Measurements from ENCODE around the gene LAMC2. TPM values are rescaled to one million over a fixed set of nuclear protein-coding genes. Genes with fewer than 3 reads are reported as not detected.
A peak's percentile ranks its signal among the peaks of the same experiment; 100 is the strongest.

LAMC2 gene
- total and polyA plus RNA-seq, 9 of the 15 experiments (the other 6 are each of a cell fraction or from before 2014, with no cell fraction given), result 0.02 to 0.03 TPM; not detected in 7

DNA sequence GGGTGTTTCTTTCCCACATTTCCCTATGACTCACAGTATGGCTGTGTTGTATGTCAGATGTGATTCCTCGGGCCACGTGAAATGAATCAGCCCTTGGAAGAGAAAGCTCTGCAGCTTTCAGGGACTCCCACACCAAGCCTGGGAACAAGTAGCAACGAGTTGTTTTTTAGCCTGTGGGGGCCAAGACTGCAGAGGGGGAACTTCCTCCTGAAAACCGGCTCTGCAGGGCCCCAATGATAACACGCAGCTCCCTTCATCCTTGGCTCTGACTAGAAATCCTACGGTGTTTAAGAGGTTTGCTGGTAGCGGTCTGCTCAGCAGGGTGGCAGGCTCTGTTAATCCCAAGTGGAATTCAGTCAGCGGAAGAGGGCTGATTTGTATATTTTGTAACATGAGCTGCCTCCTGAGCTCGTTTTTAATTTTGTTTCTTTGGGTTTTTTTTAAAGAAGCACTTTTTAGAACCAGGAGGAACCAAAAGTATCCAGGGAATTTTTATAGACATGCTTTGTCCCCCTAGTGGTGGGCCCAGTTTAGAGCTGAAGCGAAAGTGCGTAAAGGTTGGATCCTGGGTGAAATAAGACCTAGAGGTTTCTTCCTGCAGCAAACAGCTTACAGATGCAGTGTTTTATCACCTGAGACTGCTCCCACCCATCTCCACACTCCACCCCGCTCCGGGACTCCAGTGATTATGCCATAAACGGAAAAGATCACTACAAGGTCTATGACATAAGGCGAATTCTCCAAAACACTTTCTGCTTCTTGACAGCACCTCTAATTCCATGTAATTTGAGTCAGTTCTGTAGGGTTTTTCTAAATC lies 48.8 kb downstream of the LAMC2 start:
- Histone ChIP-seq H3K9ac (ENCODE audit: insufficient read depth in 1 of 2, low read depth in 2 of 2, low read length in 2 of 2) (no peak overlapping the region), H3K9me3 (replicated peaks; ENCODE audit: control insufficient read depth, insufficient read depth, low read depth, low read length) (no peaks in the 10 kb centered on the region), H3K27ac (ENCODE audit: extremely low read depth, low read depth, low read length) (no peak overlapping the region), H3K4me2 (ENCODE audit: insufficient read depth, low read length) (peak overlapping the region; percentile 6; the same call in 1 of the 2 replicates), H3K4me3 (no peak overlapping the region), H2AFZ (ENCODE audit: low read depth, low read length) (peak overlapping the region; percentile 58), H3K36me3 (ENCODE audit: control insufficient read depth, insufficient read depth, low read length) (no peaks in the 10 kb centered on the region), H3K9me1 (ENCODE audit: control insufficient read depth, insufficient read depth, low read length) (no peaks in the 10 kb centered on the region), H3K4me1 (replicated peaks in 1 of 2; ENCODE audit: control insufficient read depth in 2 of 2, insufficient read depth in 2 of 2, low read length in 2 of 2) (no peaks in the 10 kb centered on the region), H3K79me2 (ENCODE audit: control insufficient read depth, insufficient read depth, low read length) (no peaks in the 10 kb centered on the region), H3K27me3 (ENCODE audit: control insufficient read depth in 2 of 2, insufficient read depth in 2 of 2, low read length in 2 of 2) (peaks cover 0 to 18% of the 10 kb centered on the region in 2 experiments; a peak in 4 of 5 replicates), H4K20me1 (replicated peaks; ENCODE audit: control insufficient read depth, insufficient read depth, low read length) (no peaks in the 10 kb centered on the region)
- in situ Hi-C loops (cut with MboI) (loop anchor here (25.0 kb wide), 1 partner anchor 273 kb away; the partner anchor contains the start of gene SHCBP1L), intact Hi-C loops (cut with micrococcal nuclease) (no loop called here)
- DNase-seq (ENCODE audit: extremely low read depth in 1 of 4, low spot score in 3 of 4) (peak in 3 of 4 experiments; percentile 21 to 34 (median 31)), ATAC-seq (peak; percentile 59; the same call in 1 of the 3 replicates), FAIRE-seq (no peak)
- WGBS (ENCODE audit: insufficient coverage, low coverage, missing lambda C conversion rate), result 17% methylated on average over 15 of the region's 15 CpGs
- no peak for TF ChIP-seq UBTF (IDR thresholded peaks at IDR 0.05; ENCODE audit: borderline replicate concordance in 1 of 2, low read depth in 2 of 2, low read length in 2 of 2)
- peak; percentile 81 for TF ChIP-seq ZNF766 (CRISPR knock-in tag; conservative IDR thresholded peaks at IDR 0.05)
- 0 out of 2 replicates have a peak, but pooled peaks have one; percentile 19 for TF ChIP-seq FOSL1 (tag; conservative IDR thresholded peaks at IDR 0.05)
- no peak for TF ChIP-seq ZNF3 (CRISPR knock-in tag; IDR thresholded peaks at IDR 0.05)
- TF ChIP-seq CTCF (IDR thresholded peaks at IDR 0.05 in 2 of 3, conservative IDR thresholded peaks at IDR 0.05 in 1 of 3; ENCODE audit: insufficient read depth in 2 of 3, low read depth in 1 of 3, low read length in 3 of 3), result peak; percentile 47 to 58 (median 50)
- POLR2A ChIA-PET, result interaction anchor here (0.9 kb wide), 1 partner anchor 10 kb away, joined by 4 read pairs; no protein-coding TSS in a partner anchor
- no TSS peak for BruUV-seq (replicated peaks)
- CTCF ChIA-PET (ENCODE audit: low intra/inter-chr PET ratio), result no interaction called here
